H9 (cell line): ENCODE measurements around the gene LRP2BP. TPM values are rescaled to one million over a fixed set of nuclear protein-coding genes. Genes with fewer than 3 reads are reported as not detected.

Experiments used
- DNase-seq: peaks from one replicate; pipeline ENCODE4 v3.0.0-alpha.2; 2017
- H2AFZ ChIP-seq: one replicate; pipeline ENCODE4 v1.6.1; 2013; ENCODE audit warnings: mild to moderate bottlenecking, low read length, control low read depth, moderate library complexity
- H2AK5ac ChIP-seq: 2 replicates; pipeline ENCODE4 v1.6.1; 2013; ENCODE audit warnings: low read length, control low read depth, mixed read lengths; ENCODE audit not compliant: insufficient read length
- H2BK120ac ChIP-seq: one replicate; pipeline ENCODE4 v1.6.1; 2013; ENCODE audit warnings: low read depth, mild to moderate bottlenecking, low read length, control low read depth, inconsistent platforms; ENCODE audit not compliant: poor library complexity, severe bottlenecking
- H2BK12ac ChIP-seq: 2 replicates; pipeline ENCODE4 v1.6.1; 2013; ENCODE audit warnings: low read length, control low read depth, mixed read lengths, low read depth; ENCODE audit not compliant: insufficient read length
- H2BK15ac ChIP-seq: 2 replicates; pipeline ENCODE4 v1.6.1; 2013; ENCODE audit warnings: low read depth, low read length, control low read depth
- H2BK20ac ChIP-seq: one replicate; pipeline ENCODE4 v1.6.1; 2013; ENCODE audit warnings: low read depth, mild to moderate bottlenecking, low read length, control low read depth, inconsistent platforms; ENCODE audit not compliant: poor library complexity, severe bottlenecking
- H2BK5ac ChIP-seq: 2 replicates; pipeline ENCODE4 v1.6.1; 2013; ENCODE audit warnings: low read length, control low read depth, mixed read lengths; ENCODE audit not compliant: insufficient read length
- H3K14ac ChIP-seq: 2 replicates; pipeline ENCODE4 v1.6.1; 2013; ENCODE audit warnings: low read length, control low read depth; ENCODE audit not compliant: insufficient read depth
- H3K18ac ChIP-seq: 2 replicates; pipeline ENCODE4 v1.6.1; 2013; ENCODE audit warnings: low read depth, mild to moderate bottlenecking, mixed read lengths, low read length, control low read depth; ENCODE audit not compliant: insufficient read length
- H3K23ac ChIP-seq: 2 replicates; pipeline ENCODE4 v1.6.1; 2013; ENCODE audit warnings: low read length, control low read depth, mixed read lengths, low read depth; ENCODE audit not compliant: insufficient read length
- H3K23me2 ChIP-seq: 2 replicates; pipeline ENCODE4 v1.6.1; 2013; ENCODE audit warnings: low read depth, mild to moderate bottlenecking, mixed read lengths, low read length, control low read depth; ENCODE audit not compliant: insufficient read length, poor library complexity, severe bottlenecking
- H3K27ac ChIP-seq: 2 replicates; pipeline ENCODE4 v1.5.1; 2013; ENCODE audit warnings: low read length, control low read depth, mixed read lengths, low read depth; ENCODE audit not compliant: insufficient read length
- H3K27me3 ChIP-seq: 2 replicates; pipeline ENCODE4 v1.6.1; 2013; ENCODE audit warnings: low read length, control low read depth, inconsistent platforms; ENCODE audit not compliant: insufficient read depth
- H3K4ac ChIP-seq: 2 replicates; pipeline ENCODE4 v1.6.1; 2013; ENCODE audit warnings: low read depth, mild to moderate bottlenecking, control low read depth, inconsistent platforms, low read length, moderate library complexity
- H3K4me1 ChIP-seq: 2 replicates; pipeline ENCODE4 v1.6.1; 2013; ENCODE audit warnings: low read length, control low read depth, inconsistent platforms; ENCODE audit not compliant: insufficient read depth
- H3K4me2 ChIP-seq: 2 replicates; pipeline ENCODE4 v1.6.1; 2013; ENCODE audit warnings: low read length, control low read depth, mixed read lengths; ENCODE audit not compliant: insufficient read length, insufficient read depth
- H3K56ac ChIP-seq: 2 replicates; pipeline ENCODE4 v1.6.1; 2013; ENCODE audit warnings: low read depth, mild to moderate bottlenecking, mixed read lengths, low read length, control low read depth; ENCODE audit not compliant: insufficient read length
- H3K79me1 ChIP-seq: 2 replicates; pipeline ENCODE4 v1.6.1; 2013; ENCODE audit warnings: low read depth, mild to moderate bottlenecking, moderate library complexity, low read length, control low read depth, inconsistent platforms; ENCODE audit not compliant: insufficient read depth, poor library complexity, severe bottlenecking
- H3K79me2 ChIP-seq: 2 replicates; pipeline ENCODE4 v1.6.1; 2013; ENCODE audit warnings: low read length, control low read depth, inconsistent platforms; ENCODE audit not compliant: insufficient read depth
- H3K9ac ChIP-seq: 2 replicates; pipeline ENCODE4 v1.6.1; 2013; ENCODE audit warnings: low read length, control low read depth, mixed read lengths; ENCODE audit not compliant: insufficient read length; ENCODE audit errors: extremely low read depth
- H3K9me3 ChIP-seq: one replicate; pipeline ENCODE4 v1.6.1; 2013; ENCODE audit warnings: low read depth, low read length, inconsistent platforms; ENCODE audit not compliant: control insufficient read depth
- H3T11ph ChIP-seq: one replicate; pipeline ENCODE4 v1.6.1; 2013; ENCODE audit warnings: mild to moderate bottlenecking, low read length, control low read depth, inconsistent platforms
- H4K20me1 ChIP-seq: one replicate; pipeline ENCODE4 v1.6.1; 2013; ENCODE audit not compliant: control insufficient read depth, insufficient read length, insufficient read depth
- H4K5ac ChIP-seq: 2 replicates; pipeline ENCODE4 v1.6.1; 2013; ENCODE audit warnings: low read depth, mild to moderate bottlenecking, mixed read lengths, low read length, control low read depth; ENCODE audit not compliant: insufficient read length
- H4K8ac ChIP-seq: replicated peaks from 2 replicates; pipeline ENCODE4 v1.6.1; 2013; ENCODE audit warnings: low read length, control low read depth, mixed read lengths, low read depth; ENCODE audit not compliant: insufficient read length
- H4K91ac ChIP-seq: 2 replicates; pipeline ENCODE4 v1.6.1; 2013; ENCODE audit warnings: low read depth, mild to moderate bottlenecking, moderate library complexity, mixed read lengths, low read length, control low read depth; ENCODE audit not compliant: insufficient read length
- H3K27ac Mint-ChIP-seq, 3 experiments: 2 replicates in 2 of 3; 3 replicates in 1 of 3; pipeline ENCODE4 v1.8.0; 2020 to 2021; ENCODE audit warnings: mixed read lengths in 3 of 3, mild to moderate bottlenecking in 1 of 3, moderate library complexity in 1 of 3
- H3K27me3 Mint-ChIP-seq: 2 replicates; pipeline ENCODE4 v1.8.0; 2021; ENCODE audit warnings: low read depth, mild to moderate bottlenecking, moderate library complexity, mixed read lengths
- H3K36me3 Mint-ChIP-seq, 3 experiments: 2 replicates in 2 of 3; 3 replicates in 1 of 3; pipeline ENCODE4 v1.8.0; 2020 to 2021; ENCODE audit warnings: low read depth in 3 of 3, mixed read lengths in 3 of 3; ENCODE audit not compliant: insufficient read depth in 1 of 3
- H3K4me1 Mint-ChIP-seq, 2 experiments: 2 replicates each; pipeline ENCODE4 v1.8.0; 2020; ENCODE audit warnings: mixed read lengths in 2 of 2
- H3K4me3 Mint-ChIP-seq, 2 experiments: 2 replicates in 1 of 2; 3 replicates in 1 of 2; pipeline ENCODE4 v1.8.0; 2020 to 2021; ENCODE audit warnings: mild to moderate bottlenecking in 2 of 2, mixed read lengths in 2 of 2, moderate library complexity in 1 of 2
- H3K9me3 Mint-ChIP-seq, 2 experiments: 2 replicates in 1 of 2; 3 replicates in 1 of 2; pipeline ENCODE4 v1.8.0; 2020; ENCODE audit warnings: mild to moderate bottlenecking in 2 of 2, mixed read lengths in 2 of 2, moderate library complexity in 1 of 2
- WGBS: extraction: QIAGEN DNeasy Blood & Tissue Kit; methylation state at CpG from one replicate; pipeline ENCODE4 v1.1.7; 2013; ENCODE audit warnings: missing lambda C conversion rate, low lambda C conversion rate, mixed read lengths; ENCODE audit not compliant: insufficient read length; ENCODE audit errors: extremely low coverage; 5-methylcytosine and 5-hydroxymethylcytosine counted together
- total RNA-seq: library from RNA; stranded (reverse); gene quantifications from 2 replicates; pipeline ENCODE4 v1.2.1, GENCODE V29; 2021
- TF ChIP-seq, protein P1 (sequence below): fragments of 200-600 bp; sonication (generic); conservative IDR thresholded peaks from 3 replicates; pipeline ENCODE4 v1.8.0; 2021; ENCODE audit warnings: antibody characterized with exemption, mild to moderate bottlenecking

Gene LRP2BP
- total RNA-seq, 1 experiment from 2014 or later, result 0.46 TPM

DNA sequence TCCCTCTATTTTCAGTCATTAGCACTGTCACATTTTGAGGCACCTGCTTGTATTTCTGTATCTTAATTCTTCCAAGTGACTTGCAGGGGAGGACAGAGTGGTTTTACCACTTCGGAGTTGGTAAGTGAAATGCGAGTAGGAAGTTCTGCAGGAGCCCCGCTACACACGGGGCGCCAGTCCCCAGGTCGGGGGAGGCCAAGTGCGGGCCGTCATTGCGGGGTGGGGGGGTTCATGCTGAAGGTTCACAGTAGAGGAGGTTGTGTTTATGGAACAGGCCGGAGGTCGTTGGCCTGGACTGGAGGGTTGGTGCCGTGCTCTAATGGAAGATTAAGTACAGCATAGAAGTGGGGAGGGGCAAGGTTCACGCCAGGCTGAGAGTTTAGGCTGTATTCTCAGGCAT, 44.0 kb downstream of the LRP2BP start:
- H3K14ac ChIP-seq, result no peak overlapping the region
- H3K4ac ChIP-seq, result no peak overlapping the region
- H4K20me1 ChIP-seq, result no peaks in the 10 kb centered on the region
- no CpG with 5 or more reads among the region's 13 CpGs for WGBS
- Mint-ChIP-seq H3K27me3 (no peaks in the 10 kb centered on the region), H3K36me3 (peaks cover 17 to 70% (median 53%) of the 10 kb centered on the region in 3 experiments), H3K9me3 (peaks cover 0 to 3% of the 10 kb centered on the region in 2 experiments; a peak in 1 of 5 replicates), H3K4me3 (no peak overlapping the region), H3K4me1 (peaks cover 17 to 34% of the 10 kb centered on the region in 2 experiments), H3K27ac (peak overlapping the region; percentile 20 to 49 (median 41); a peak in 3 of 7 replicates)
- H3K9ac ChIP-seq, result no peak overlapping the region
- H3K18ac ChIP-seq, result no peak overlapping the region
- no peak overlapping the region for H2AFZ ChIP-seq
- H2BK12ac ChIP-seq, result no peak overlapping the region
- no peak overlapping the region for H3K23ac ChIP-seq
- no peaks in the 10 kb centered on the region for H3K79me2 ChIP-seq
- H4K8ac ChIP-seq, result no peak overlapping the region
- no peak overlapping the region for H4K91ac ChIP-seq
- H3K9me3 ChIP-seq, result no peaks in the 10 kb centered on the region
- H3T11ph ChIP-seq, result no peak overlapping the region
- no peak overlapping the region for H2BK20ac ChIP-seq
- no peaks in the 10 kb centered on the region for H3K4me1 ChIP-seq
- H2BK120ac ChIP-seq, result no peak overlapping the region
- H2AK5ac ChIP-seq, result no peak overlapping the region
- H2BK5ac ChIP-seq, result no peak overlapping the region
- no peak overlapping the region for H2BK15ac ChIP-seq
- no peak overlapping the region for H3K4me2 ChIP-seq
- no peaks in the 10 kb centered on the region for H3K27me3 ChIP-seq
- DNase-seq, result no peak
- H3K23me2 ChIP-seq, result no peaks in the 10 kb centered on the region
- no peak overlapping the region for H4K5ac ChIP-seq
- no peaks in the 10 kb centered on the region for H3K79me1 ChIP-seq
- TF ChIP-seq, protein P1, sequence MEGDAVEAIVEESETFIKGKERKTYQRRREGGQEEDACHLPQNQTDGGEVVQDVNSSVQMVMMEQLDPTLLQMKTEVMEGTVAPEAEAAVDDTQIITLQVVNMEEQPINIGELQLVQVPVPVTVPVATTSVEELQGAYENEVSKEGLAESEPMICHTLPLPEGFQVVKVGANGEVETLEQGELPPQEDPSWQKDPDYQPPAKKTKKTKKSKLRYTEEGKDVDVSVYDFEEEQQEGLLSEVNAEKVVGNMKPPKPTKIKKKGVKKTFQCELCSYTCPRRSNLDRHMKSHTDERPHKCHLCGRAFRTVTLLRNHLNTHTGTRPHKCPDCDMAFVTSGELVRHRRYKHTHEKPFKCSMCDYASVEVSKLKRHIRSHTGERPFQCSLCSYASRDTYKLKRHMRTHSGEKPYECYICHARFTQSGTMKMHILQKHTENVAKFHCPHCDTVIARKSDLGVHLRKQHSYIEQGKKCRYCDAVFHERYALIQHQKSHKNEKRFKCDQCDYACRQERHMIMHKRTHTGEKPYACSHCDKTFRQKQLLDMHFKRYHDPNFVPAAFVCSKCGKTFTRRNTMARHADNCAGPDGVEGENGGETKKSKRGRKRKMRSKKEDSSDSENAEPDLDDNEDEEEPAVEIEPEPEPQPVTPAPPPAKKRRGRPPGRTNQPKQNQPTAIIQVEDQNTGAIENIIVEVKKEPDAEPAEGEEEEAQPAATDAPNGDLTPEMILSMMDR, result no peak
- no peak overlapping the region for H3K27ac ChIP-seq
- H3K56ac ChIP-seq, result no peak overlapping the region
